Lower leg skin (tissue), 3 donors: ENCODE results near the gene BEND7.

ENCODE experiments used
- CTCF ChIP-seq, 3 donors: fragments of 450-650 bp; IDR thresholded peaks; one replicate each; pipeline ENCODE4 v1.5.1; 2016; ENCODE audit warnings: antibody characterized with exemption in 3 of 3, mild to moderate bottlenecking in 3 of 3, moderate library complexity in 2 of 3
- POLR2A ChIP-seq, 2 donors: fragments of 450-650 bp; IDR thresholded peaks; one replicate each; pipeline ENCODE4 v1.6.1; 2016 to 2017; ENCODE audit warnings: antibody characterized with exemption in 2 of 2, mild to moderate bottlenecking in 1 of 2, moderate library complexity in 1 of 2

GRCh38 chr10:13516176-13516575, 12.6 kb downstream of the BEND7 start:
- no peak for TF ChIP-seq POLR2A (IDR thresholded peaks at IDR 0.05)
- no peak for TF ChIP-seq CTCF (IDR thresholded peaks at IDR 0.05)
